T-helper 17 cell (primary cell): ENCODE results near the gene RNF224. TPM values are rescaled to one million over a fixed set of nuclear protein-coding genes. Genes with fewer than 3 reads are reported as not detected.
"Not testable (repeated sequence)": the region's sequence is repeated elsewhere in the genome, so short reads cannot be mapped to it uniquely, and the experiment has no call there.

ENCODE experiments used
- ATAC-seq: fragments of 150-1000 bp; cut with Tn5 transposase; 2 replicates; pipeline ENCODE4 v1.10.0; 2021; ENCODE audit warnings: mild to moderate bottlenecking, moderate library complexity
- DNase-seq, 3 donors: peaks; one replicate each; pipeline versions ENCODE4 v3.0.0 to v3.0.0-alpha.2; 2020 to 2021
- H3K9me3 ChIP-seq: one replicate; pipeline ENCODE4 v1.7.0; 2013; ENCODE audit warnings: low read length, mild to moderate bottlenecking; ENCODE audit not compliant: control insufficient read depth, poor library complexity, severe bottlenecking
- H3K27ac Mint-ChIP-seq: one replicate; pipeline ENCODE4 v1.8.0; 2022; ENCODE audit warnings: mild to moderate bottlenecking, moderate library complexity, mixed read lengths
- H3K27me3 Mint-ChIP-seq: one replicate; pipeline ENCODE4 v1.8.0; 2022; ENCODE audit warnings: mixed read lengths
- H3K36me3 Mint-ChIP-seq: one replicate; pipeline ENCODE4 v1.8.0; 2022; ENCODE audit warnings: low read depth, mixed read lengths
- H3K4me1 Mint-ChIP-seq: one replicate; pipeline ENCODE4 v1.8.0; 2022; ENCODE audit warnings: mild to moderate bottlenecking, mixed read lengths
- H3K4me3 Mint-ChIP-seq: one replicate; pipeline ENCODE4 v1.8.0; 2022; ENCODE audit warnings: mild to moderate bottlenecking, moderate library complexity, mixed read lengths
- total RNA-seq, 4 donors: library from RNA in 2 of 4; stranded (reverse) in 2 of 4; gene quantifications; one replicate each; pipeline ENCODE4 v1.2.3 and lab custom pipeline; 2022 to 2026

The RNF224 gene
- total RNA-seq, 2 donors from 2014 or later = not detected

- H3K9me3 ChIP-seq = no peaks in the 10 kb centered on the region
- Mint-ChIP-seq H3K27me3 (no peaks in the 10 kb centered on the region), H3K4me1 (peaks cover 5% of the 10 kb centered on the region), H3K4me3 (no peak overlapping the region), H3K36me3 (no peaks in the 10 kb centered on the region), H3K27ac (no peak overlapping the region)
- DNase-seq = no peak
- no peak for ATAC-seq
Observed at GRCh38 chr9:137250329-137251193, 23.3 kb downstream of the RNF224 start.

- DNase-seq = no peak
- H3K4me1 Mint-ChIP-seq = peaks cover 5% of the 10 kb centered on the region
- H3K27ac Mint-ChIP-seq = no peak within 1 kb of the TSS
- H3K9me3 ChIP-seq = no peaks in the 10 kb centered on the region
- no peaks in the 10 kb centered on the region for H3K27me3 Mint-ChIP-seq
- ATAC-seq = no peak
- no peaks in the 10 kb centered on the region for H3K36me3 Mint-ChIP-seq
- no peak within 1 kb of the TSS for H3K4me3 Mint-ChIP-seq
Observed at GRCh38 chr9:137251194-137251461, 23.8 kb downstream of the RNF224 start, which contains the start of gene STPG3. STPG3 (plus strand) TSS chr9:137251286; CDS start chr9:137251287, 1 bp downstream.

GRCh38 chr9:137251490-137252268, 24.4 kb downstream of the RNF224 start:
- Mint-ChIP-seq H3K27ac (no peak overlapping the region), H3K27me3 (no peaks in the 10 kb centered on the region), H3K4me1 (peaks cover 10% of the 10 kb centered on the region), H3K36me3 (no peaks in the 10 kb centered on the region), H3K4me3 (no peak overlapping the region)
- DNase-seq (no peak), ATAC-seq (no peak)
- no peaks in the 10 kb centered on the region for H3K9me3 ChIP-seq

- Mint-ChIP-seq H3K36me3 (no peaks in the 10 kb centered on the region), H3K4me1 (peaks cover 10% of the 10 kb centered on the region), H3K4me3 (peak overlapping the region; percentile 12), H3K27me3 (no peaks in the 10 kb centered on the region), H3K27ac (no peak overlapping the region)
- DNase-seq (no peak), ATAC-seq (no peak)
- no peaks in the 10 kb centered on the region for H3K9me3 ChIP-seq
Observed at GRCh38 chr9:137252555-137253506, 25.5 kb downstream of the RNF224 start.

GRCh38 chr9:137253717-137254623, 26.7 kb downstream of the RNF224 start:
- ATAC-seq = no peak
- Mint-ChIP-seq H3K27ac (no peak overlapping the region), H3K4me1 (peaks cover 10% of the 10 kb centered on the region), H3K4me3 (peak overlapping the region; percentile 88), H3K36me3 (no peaks in the 10 kb centered on the region), H3K27me3 (no peaks in the 10 kb centered on the region)
- DNase-seq = no peak
- no peaks in the 10 kb centered on the region for H3K9me3 ChIP-seq

- ATAC-seq (peak; percentile 94), DNase-seq (peak; percentile 96 to 99 (median 98))
- Mint-ChIP-seq H3K27ac (peak within 1 kb of the TSS; percentile 56), H3K27me3 (no peaks in the 10 kb centered on the region), H3K4me3 (peak within 1 kb of the TSS; percentile 88), H3K4me1 (peaks cover 10% of the 10 kb centered on the region), H3K36me3 (no peaks in the 10 kb centered on the region)
- H3K9me3 ChIP-seq = no peaks in the 10 kb centered on the region
Observed at GRCh38 chr9:137254624-137255447, 27.5 kb downstream of the RNF224 start, which contains the start of gene NELFB. NELFB (plus strand) TSS chr9:137255327.

GRCh38 chr9:137255448-137256114, 28.3 kb downstream of the RNF224 start:
- no peaks in the 10 kb centered on the region for H3K36me3 Mint-ChIP-seq
- peak overlapping the region; percentile 88 for H3K4me3 Mint-ChIP-seq
- H3K27me3 Mint-ChIP-seq = no peaks in the 10 kb centered on the region
- H3K4me1 Mint-ChIP-seq = peaks cover 10% of the 10 kb centered on the region
- no peak for ATAC-seq
- no peaks in the 10 kb centered on the region for H3K9me3 ChIP-seq
- peak overlapping the region; percentile 56 for H3K27ac Mint-ChIP-seq
- DNase-seq = no peak

GRCh38 chr9:137256362-137256761, 29.1 kb downstream of the RNF224 start:
- Mint-ChIP-seq H3K36me3 (no peaks in the 10 kb centered on the region), H3K27me3 (no peaks in the 10 kb centered on the region), H3K4me3 (peak overlapping the region; percentile 88), H3K4me1 (peaks cover 10% of the 10 kb centered on the region), H3K27ac (peak overlapping the region; percentile 56)
- no peak for ATAC-seq
- no peak for DNase-seq
- no peaks in the 10 kb centered on the region for H3K9me3 ChIP-seq

- Mint-ChIP-seq H3K27ac (no peak overlapping the region), H3K27me3 (no peaks in the 10 kb centered on the region), H3K4me1 (peaks cover 10% of the 10 kb centered on the region), H3K36me3 (no peaks in the 10 kb centered on the region), H3K4me3 (peak overlapping the region; percentile 88)
- no peaks in the 10 kb centered on the region for H3K9me3 ChIP-seq
- ATAC-seq (no peak), DNase-seq (no peak)
Observed at GRCh38 chr9:137256856-137257255, 29.6 kb downstream of the RNF224 start.

GRCh38 chr9:137262173-137262908, 35.0 kb downstream of the RNF224 start:
- H3K9me3 ChIP-seq, DNase-seq, H3K4me1 Mint-ChIP-seq, H3K27ac Mint-ChIP-seq, H3K36me3 Mint-ChIP-seq, H3K4me3 Mint-ChIP-seq, H3K27me3 Mint-ChIP-seq, ATAC-seq: not testable (repeated sequence)

- no peaks in the 10 kb centered on the region for H3K36me3 Mint-ChIP-seq
- no peak overlapping the region for H3K27ac Mint-ChIP-seq
- no peak overlapping the region for H3K4me3 Mint-ChIP-seq
- H3K27me3 Mint-ChIP-seq = no peaks in the 10 kb centered on the region
- H3K4me1 Mint-ChIP-seq = no peaks in the 10 kb centered on the region
- no peaks in the 10 kb centered on the region for H3K9me3 ChIP-seq
- no peak for DNase-seq
- ATAC-seq = no peak
Observed at GRCh38 chr9:137262909-137263285, 35.6 kb downstream of the RNF224 start.
